Measurements from ENCODE around the gene TNFRSF1B.

- no peak for TF ChIP-seq CTCF (IDR thresholded peaks at IDR 0.05)
- no peak for TF ChIP-seq POLR2A (IDR thresholded peaks at IDR 0.05)
These were observed 15.3 kb upstream of the TNFRSF1B start for GRCh38 chr1:12151465-12151864.
